Tibial nerve (tissue), 4 donors: Measurements from ENCODE around the gene CLDN34. TPM values are rescaled to one million over a fixed set of nuclear protein-coding genes. Genes with fewer than 3 reads are reported as not detected.

Experiments used
- DNase-seq, 2 donors: peaks; one replicate each; pipeline ENCODE4 v3.0.0-alpha.2; 2019; ENCODE audit warnings: low spot score in 2 of 2
- H3K27ac ChIP-seq, 4 donors: fragments of 200-600 bp; sonication (generic) in 3 of 4; one replicate each; pipeline ENCODE4 v1.5.1; 2017 to 2019; ENCODE audit warnings: mild to moderate bottlenecking in 1 of 4
- H3K27me3 ChIP-seq, 2 donors: fragments of 200-600 bp; sonication (generic) in 1 of 2; one replicate each; pipeline versions ENCODE4 v1.5.1 to v1.6.0; 2017 to 2019
- H3K36me3 ChIP-seq, 3 donors: fragments of 200-600 bp; sonication (generic); one replicate each; pipeline ENCODE4 v1.5.1; 2018 to 2019
- H3K4me1 ChIP-seq, 4 donors: fragments of 200-600 bp; sonication (generic) in 3 of 4; one replicate each; pipeline ENCODE4 v1.5.1; 2017 to 2019
- H3K4me3 ChIP-seq, 4 donors: fragments of 200-600 bp; sonication (generic) in 3 of 4; one replicate each; pipeline ENCODE4 v1.5.1; 2017 to 2019; ENCODE audit warnings: mild to moderate bottlenecking in 1 of 4, moderate library complexity in 1 of 4
- H3K9me3 ChIP-seq, 4 donors: fragments of 200-600 bp; sonication (generic) in 3 of 4; one replicate each; pipeline ENCODE4 v1.5.1; 2017 to 2019
- EP300 ChIP-seq, 2 donors: sonication (generic); formaldehyde crosslinking; IDR thresholded peaks; one replicate each; pipeline ENCODE4 v1.6.1; 2017; ENCODE audit warnings: antibody characterized with exemption in 2 of 2, mild to moderate bottlenecking in 1 of 2
- POLR2A ChIP-seq, 2 donors: fragments of 450-650 bp; IDR thresholded peaks; one replicate each; pipeline ENCODE4 v1.6.1; 2017; ENCODE audit warnings: antibody characterized with exemption in 2 of 2, mild to moderate bottlenecking in 2 of 2, moderate library complexity in 2 of 2
- WGBS, 2 donors: methylation state at CpG; one replicate each; pipeline ENCODE4 v1.1.5; 2018; 5-methylcytosine and 5-hydroxymethylcytosine counted together
- total RNA-seq, 4 donors: library from RNA; depleted of rRNA; stranded (reverse); fragments of >200 nt; gene quantifications; one replicate each; pipeline ENCODE4 v1.1.0, GENCODE V29; 2016
- TF ChIP-seq, protein P1 (sequence below), 5 experiments: fragments of 200-600 bp in 3 of 5; fragments of 450-650 bp in 2 of 5; sonication (generic) in 3 of 5; IDR thresholded peaks; one replicate each; pipeline ENCODE4 v1.5.1; 2016 to 2019; ENCODE audit warnings: antibody characterized with exemption in 5 of 5, mild to moderate bottlenecking in 3 of 5, moderate library complexity in 2 of 5

Gene CLDN34
- total RNA-seq, 4 donors from 2014 or later, result not detected

DNA sequence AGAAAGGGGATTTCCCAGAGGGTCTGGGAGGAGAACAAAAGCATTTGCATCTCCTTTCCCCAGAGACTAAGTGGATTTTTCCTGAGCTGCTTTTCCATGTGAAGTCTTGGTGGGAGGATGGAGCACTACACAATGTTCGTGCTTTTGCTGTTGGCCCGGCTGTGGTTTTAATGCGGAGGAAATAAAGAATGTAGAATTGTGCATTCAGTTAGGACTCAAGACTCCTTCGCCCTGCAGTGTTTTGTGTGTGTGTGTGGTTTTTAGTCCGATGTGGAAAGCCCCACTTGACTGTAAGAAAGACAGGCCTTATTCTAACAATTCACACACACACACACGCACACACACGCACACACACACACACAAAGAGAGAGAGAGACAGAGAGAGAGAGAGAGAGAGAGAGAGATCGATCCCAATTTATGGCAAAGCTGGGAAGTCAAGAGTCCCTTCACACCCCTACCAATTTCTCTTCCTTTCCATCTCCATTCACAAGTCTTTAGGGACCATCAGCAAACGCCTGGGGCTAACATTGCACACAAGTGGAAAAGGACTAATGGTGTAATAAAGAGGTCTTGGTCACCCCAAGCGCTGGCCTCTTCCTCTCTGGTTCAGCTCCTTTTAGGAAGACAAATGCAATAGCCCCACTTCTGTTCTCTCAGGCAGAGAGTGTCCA lies 44.2 kb downstream of the CLDN34 start:
- Histone ChIP-seq H3K36me3 (no peaks in the 10 kb centered on the region), H3K27me3 (peaks cover 0 to 10% of the 10 kb centered on the region in 2 donors), H3K9me3 (no peaks in the 10 kb centered on the region), H3K27ac (peak overlapping the region in 2 of 4 donors; percentile 65), H3K4me3 (no peak overlapping the region), H3K4me1 (peaks cover 0 to 19% (median 0%) of the 10 kb centered on the region in 4 donors)
- no peak for TF ChIP-seq POLR2A (IDR thresholded peaks at IDR 0.05)
- TF ChIP-seq EP300 (IDR thresholded peaks at IDR 0.05), result no peak
- TF ChIP-seq, protein P1, sequence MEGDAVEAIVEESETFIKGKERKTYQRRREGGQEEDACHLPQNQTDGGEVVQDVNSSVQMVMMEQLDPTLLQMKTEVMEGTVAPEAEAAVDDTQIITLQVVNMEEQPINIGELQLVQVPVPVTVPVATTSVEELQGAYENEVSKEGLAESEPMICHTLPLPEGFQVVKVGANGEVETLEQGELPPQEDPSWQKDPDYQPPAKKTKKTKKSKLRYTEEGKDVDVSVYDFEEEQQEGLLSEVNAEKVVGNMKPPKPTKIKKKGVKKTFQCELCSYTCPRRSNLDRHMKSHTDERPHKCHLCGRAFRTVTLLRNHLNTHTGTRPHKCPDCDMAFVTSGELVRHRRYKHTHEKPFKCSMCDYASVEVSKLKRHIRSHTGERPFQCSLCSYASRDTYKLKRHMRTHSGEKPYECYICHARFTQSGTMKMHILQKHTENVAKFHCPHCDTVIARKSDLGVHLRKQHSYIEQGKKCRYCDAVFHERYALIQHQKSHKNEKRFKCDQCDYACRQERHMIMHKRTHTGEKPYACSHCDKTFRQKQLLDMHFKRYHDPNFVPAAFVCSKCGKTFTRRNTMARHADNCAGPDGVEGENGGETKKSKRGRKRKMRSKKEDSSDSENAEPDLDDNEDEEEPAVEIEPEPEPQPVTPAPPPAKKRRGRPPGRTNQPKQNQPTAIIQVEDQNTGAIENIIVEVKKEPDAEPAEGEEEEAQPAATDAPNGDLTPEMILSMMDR (IDR thresholded peaks at IDR 0.05), result no peak
- DNase-seq, result no peak
- WGBS, 2 donors, result 12 to 31% methylated on average over 6 to 10 of the region's 10 CpGs

DNA sequence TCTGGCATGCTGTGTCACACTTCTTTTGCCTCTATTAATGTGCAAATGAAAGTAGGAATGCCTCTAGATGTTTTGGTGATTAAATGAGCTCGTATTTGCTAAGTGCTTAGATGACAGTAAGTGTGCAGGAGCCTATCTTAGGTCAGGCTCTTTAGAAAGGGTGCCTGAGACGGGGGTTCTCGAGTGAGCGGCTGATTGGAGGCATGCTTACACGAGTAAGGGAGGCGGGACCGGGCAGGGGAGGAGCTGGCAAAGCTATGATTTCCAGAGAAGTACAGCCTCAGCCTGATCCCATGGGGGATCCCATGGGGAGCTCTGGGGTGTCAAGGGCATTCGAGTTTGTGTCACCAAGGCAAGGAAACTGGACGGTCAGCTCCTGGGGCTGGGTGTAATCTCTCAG lies 44.8 kb downstream of the CLDN34 start:
- TF ChIP-seq EP300 (IDR thresholded peaks at IDR 0.05) (no peak), POLR2A (IDR thresholded peaks at IDR 0.05) (no peak)
- TF ChIP-seq, protein P1 (IDR thresholded peaks at IDR 0.05), result no peak
- Histone ChIP-seq H3K27ac (peak overlapping the region in 2 of 4 donors; percentile 65), H3K36me3 (no peaks in the 10 kb centered on the region), H3K27me3 (peaks cover 0 to 11% of the 10 kb centered on the region in 2 donors), H3K4me3 (no peak overlapping the region), H3K9me3 (no peaks in the 10 kb centered on the region), H3K4me1 (peaks cover 0 to 21% (median 0%) of the 10 kb centered on the region in 4 donors)
- 36 to 53% methylated on average over 8 to 9 of the region's 9 CpGs for WGBS, 2 donors
- no peak for DNase-seq

DNA sequence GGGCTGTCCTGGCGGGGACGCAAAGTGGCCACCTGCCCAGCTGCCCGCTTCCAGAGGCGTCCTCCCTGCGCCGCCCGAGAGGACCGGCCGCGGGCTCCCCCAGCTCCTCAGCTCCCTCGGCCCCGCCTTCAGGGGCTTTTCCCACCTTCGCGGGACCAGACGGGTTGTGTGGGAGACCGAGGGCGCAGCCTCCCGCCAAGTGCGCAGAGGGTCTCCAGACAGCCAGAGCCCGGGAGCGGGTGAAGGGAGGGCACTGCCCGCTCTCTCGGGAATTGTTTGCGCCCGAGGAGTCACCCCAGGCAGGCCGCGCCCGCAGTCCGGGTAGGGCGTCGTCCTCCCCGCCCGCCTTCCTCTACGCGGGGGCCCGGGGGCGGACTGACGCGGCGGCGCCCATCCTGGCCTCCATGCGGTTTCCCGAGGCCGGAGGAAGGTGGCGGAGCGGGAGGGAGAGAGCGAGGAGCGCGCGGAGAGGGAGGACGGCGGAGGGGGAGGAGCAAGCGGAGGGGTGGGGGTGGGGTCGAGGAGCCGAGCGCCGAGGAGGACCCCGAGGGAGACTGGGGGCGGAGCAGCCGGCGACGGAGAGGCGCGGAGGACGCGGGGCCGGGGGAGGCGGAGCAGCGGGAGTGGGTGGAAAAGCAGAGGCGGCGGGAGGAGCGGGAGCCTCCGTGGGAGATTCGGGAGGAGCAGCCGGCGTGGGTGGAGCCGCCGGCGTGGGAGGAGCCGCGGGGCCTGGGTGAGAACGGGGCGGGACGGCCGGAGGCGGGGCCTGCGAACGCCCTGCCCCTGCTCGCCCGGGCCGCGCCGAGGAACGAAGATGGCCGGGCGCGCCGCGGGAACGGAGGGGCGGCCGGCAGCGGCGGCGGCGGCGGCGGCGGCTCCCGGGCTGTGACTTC lies 47.5 kb downstream of the CLDN34 start:
- TF ChIP-seq POLR2A (IDR thresholded peaks at IDR 0.05), result peak; percentile 64 to 76
- TF ChIP-seq EP300 (IDR thresholded peaks at IDR 0.05), result peak in 1 of 2 donors; percentile 51
- TF ChIP-seq, protein P1 (IDR thresholded peaks at IDR 0.05), result no peak
- H3K4me3 ChIP-seq, result peak overlapping the region; percentile 37 to 76 (median 54)
- peaks cover 0 to 11% of the 10 kb centered on the region in 2 donors for H3K27me3 ChIP-seq
- peak; percentile 65 to 71 for DNase-seq
- H3K36me3 ChIP-seq, result no peaks in the 10 kb centered on the region
- H3K9me3 ChIP-seq, result no peaks in the 10 kb centered on the region
- peaks cover 0 to 21% (median 0%) of the 10 kb centered on the region in 4 donors for H3K4me1 ChIP-seq
- H3K27ac ChIP-seq, result peak overlapping the region; percentile 58 to 90 (median 88)
- 0 to 27% methylated on average over 15 to 62 of the region's 110 CpGs for WGBS, 2 donors

DNA sequence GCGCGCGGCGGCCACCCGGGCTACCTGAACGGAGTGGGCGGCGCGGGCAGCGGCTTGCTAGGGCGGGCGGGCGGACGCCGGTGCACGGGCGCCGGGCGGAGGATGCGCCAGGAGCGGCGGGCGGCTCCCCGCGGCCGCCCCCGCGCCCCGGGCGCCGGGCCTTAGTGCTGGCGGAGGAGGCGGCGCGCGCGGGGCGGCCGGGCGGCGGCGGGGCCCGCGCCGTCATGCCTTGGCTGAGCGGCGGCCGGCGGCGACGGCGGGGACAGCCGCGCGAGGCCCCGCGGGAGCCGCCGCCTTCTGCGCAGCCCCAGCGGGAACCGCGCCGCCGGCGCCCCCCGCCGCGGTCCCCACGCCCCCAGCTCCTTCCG lies 48.2 kb downstream of the CLDN34 start:
- Histone ChIP-seq H3K27ac (peak overlapping the region in 3 of 4 donors; percentile 73 to 90 (median 76)), H3K4me3 (peak overlapping the region in 3 of 4 donors; percentile 37 to 66 (median 45))
- 33% methylated on average over 8 of the region's 71 CpGs; no CpG with 5 or more reads in 1 of the 2 donors for WGBS, 2 donors

More for the DNA sequence above, 48.2 kb downstream of the CLDN34 start:
- TF ChIP-seq, protein P1 (IDR thresholded peaks at IDR 0.05), result no peak
- TF ChIP-seq EP300 (IDR thresholded peaks at IDR 0.05) (no peak), POLR2A (IDR thresholded peaks at IDR 0.05) (no peak)
- no peak for DNase-seq
- Histone ChIP-seq H3K36me3 (no peaks in the 10 kb centered on the region), H3K27me3 (peaks cover 0 to 11% of the 10 kb centered on the region in 2 donors), H3K9me3 (no peaks in the 10 kb centered on the region), H3K4me1 (peaks cover 0 to 15% (median 0%) of the 10 kb centered on the region in 4 donors)
